ENCODE measurements around the gene EIF4EBP3. TPM values are rescaled to one million over a fixed set of nuclear protein-coding genes. Genes with fewer than 3 reads are reported as not detected.

EIF4EBP3 gene
- polyA plus RNA-seq, 1 donor from 2014 or later, result 1.0 TPM

DNA sequence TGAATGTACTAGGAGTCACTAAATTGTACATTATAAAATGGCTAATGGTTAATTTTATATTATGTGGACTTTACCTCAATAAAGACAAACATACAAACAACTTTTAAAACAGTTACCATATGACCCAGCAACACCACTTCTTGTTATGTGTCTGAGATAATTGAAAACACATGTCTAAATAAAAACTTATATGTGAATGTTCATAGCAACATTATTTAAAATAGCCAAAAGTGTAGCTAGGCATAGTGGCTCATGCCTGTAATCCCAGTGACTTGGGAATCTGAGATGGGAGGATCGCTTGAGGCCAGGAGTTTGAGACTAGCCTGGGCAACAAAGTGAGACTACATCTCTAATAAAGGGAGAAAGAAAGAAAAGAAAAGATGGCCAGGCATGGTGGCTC, 40.0 kb downstream of the EIF4EBP3 start:
- Histone ChIP-seq H3K9me2 (ENCODE audit: insufficient read depth, low read length) (no peaks in the 10 kb centered on the region), H3K4me2 (ENCODE audit: low read length) (no peak overlapping the region), H2AFZ (ENCODE audit: low read depth, low read length) (no peak overlapping the region), H3K27ac (ENCODE audit: low read length) (no peak overlapping the region), H4K20me1 (ENCODE audit: insufficient read depth) (no peaks in the 10 kb centered on the region), H3K4me3 (ENCODE audit: low read length) (no peak overlapping the region), H3K27me3 (ENCODE audit: insufficient read depth, low read depth, low read length) (no peaks in the 10 kb centered on the region), H3K79me2 (replicated peaks; ENCODE audit: insufficient read depth, low read length) (no peaks in the 10 kb centered on the region), H3K36me3 (ENCODE audit: insufficient read depth, low read length) (no peaks in the 10 kb centered on the region), H3F3A (ENCODE audit: insufficient read depth, low read length, poor library complexity, severe bottlenecking) (no peaks in the 10 kb centered on the region), H3K9me3 (ENCODE audit: low read length) (no peaks in the 10 kb centered on the region), H3K9ac (ENCODE audit: low read length) (no peak overlapping the region)
- TF ChIP-seq POLR2AphosphoS5 (IDR thresholded peaks at IDR 0.05) (no peak), SMC3 (conservative IDR thresholded peaks at IDR 0.05; ENCODE audit: poor library complexity) (no peak), RAD21 (conservative IDR thresholded peaks at IDR 0.05) (no peak), EP300 (conservative IDR thresholded peaks at IDR 0.05; ENCODE audit: poor library complexity, severe bottlenecking) (no peak), TAF1 (IDR thresholded peaks at IDR 0.05; ENCODE audit: low read depth) (no peak), MXI1 (conservative IDR thresholded peaks at IDR 0.05; ENCODE audit: poor library complexity, severe bottlenecking) (no peak), EZH2 (IDR thresholded peaks at IDR 0.05; ENCODE audit: borderline replicate concordance, insufficient read depth, low read length, poor library complexity, severe bottlenecking) (no peak)
- TF ChIP-seq, protein P1, sequence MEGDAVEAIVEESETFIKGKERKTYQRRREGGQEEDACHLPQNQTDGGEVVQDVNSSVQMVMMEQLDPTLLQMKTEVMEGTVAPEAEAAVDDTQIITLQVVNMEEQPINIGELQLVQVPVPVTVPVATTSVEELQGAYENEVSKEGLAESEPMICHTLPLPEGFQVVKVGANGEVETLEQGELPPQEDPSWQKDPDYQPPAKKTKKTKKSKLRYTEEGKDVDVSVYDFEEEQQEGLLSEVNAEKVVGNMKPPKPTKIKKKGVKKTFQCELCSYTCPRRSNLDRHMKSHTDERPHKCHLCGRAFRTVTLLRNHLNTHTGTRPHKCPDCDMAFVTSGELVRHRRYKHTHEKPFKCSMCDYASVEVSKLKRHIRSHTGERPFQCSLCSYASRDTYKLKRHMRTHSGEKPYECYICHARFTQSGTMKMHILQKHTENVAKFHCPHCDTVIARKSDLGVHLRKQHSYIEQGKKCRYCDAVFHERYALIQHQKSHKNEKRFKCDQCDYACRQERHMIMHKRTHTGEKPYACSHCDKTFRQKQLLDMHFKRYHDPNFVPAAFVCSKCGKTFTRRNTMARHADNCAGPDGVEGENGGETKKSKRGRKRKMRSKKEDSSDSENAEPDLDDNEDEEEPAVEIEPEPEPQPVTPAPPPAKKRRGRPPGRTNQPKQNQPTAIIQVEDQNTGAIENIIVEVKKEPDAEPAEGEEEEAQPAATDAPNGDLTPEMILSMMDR (IDR thresholded peaks at IDR 0.05; ENCODE audit: poor library complexity, severe bottlenecking), result no peak
- TF ChIP-seq, protein P2, sequence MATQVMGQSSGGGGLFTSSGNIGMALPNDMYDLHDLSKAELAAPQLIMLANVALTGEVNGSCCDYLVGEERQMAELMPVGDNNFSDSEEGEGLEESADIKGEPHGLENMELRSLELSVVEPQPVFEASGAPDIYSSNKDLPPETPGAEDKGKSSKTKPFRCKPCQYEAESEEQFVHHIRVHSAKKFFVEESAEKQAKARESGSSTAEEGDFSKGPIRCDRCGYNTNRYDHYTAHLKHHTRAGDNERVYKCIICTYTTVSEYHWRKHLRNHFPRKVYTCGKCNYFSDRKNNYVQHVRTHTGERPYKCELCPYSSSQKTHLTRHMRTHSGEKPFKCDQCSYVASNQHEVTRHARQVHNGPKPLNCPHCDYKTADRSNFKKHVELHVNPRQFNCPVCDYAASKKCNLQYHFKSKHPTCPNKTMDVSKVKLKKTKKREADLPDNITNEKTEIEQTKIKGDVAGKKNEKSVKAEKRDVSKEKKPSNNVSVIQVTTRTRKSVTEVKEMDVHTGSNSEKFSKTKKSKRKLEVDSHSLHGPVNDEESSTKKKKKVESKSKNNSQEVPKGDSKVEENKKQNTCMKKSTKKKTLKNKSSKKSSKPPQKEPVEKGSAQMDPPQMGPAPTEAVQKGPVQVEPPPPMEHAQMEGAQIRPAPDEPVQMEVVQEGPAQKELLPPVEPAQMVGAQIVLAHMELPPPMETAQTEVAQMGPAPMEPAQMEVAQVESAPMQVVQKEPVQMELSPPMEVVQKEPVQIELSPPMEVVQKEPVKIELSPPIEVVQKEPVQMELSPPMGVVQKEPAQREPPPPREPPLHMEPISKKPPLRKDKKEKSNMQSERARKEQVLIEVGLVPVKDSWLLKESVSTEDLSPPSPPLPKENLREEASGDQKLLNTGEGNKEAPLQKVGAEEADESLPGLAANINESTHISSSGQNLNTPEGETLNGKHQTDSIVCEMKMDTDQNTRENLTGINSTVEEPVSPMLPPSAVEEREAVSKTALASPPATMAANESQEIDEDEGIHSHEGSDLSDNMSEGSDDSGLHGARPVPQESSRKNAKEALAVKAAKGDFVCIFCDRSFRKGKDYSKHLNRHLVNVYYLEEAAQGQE (IDR thresholded peaks at IDR 0.05; ENCODE audit: borderline replicate concordance), result no peak

DNA sequence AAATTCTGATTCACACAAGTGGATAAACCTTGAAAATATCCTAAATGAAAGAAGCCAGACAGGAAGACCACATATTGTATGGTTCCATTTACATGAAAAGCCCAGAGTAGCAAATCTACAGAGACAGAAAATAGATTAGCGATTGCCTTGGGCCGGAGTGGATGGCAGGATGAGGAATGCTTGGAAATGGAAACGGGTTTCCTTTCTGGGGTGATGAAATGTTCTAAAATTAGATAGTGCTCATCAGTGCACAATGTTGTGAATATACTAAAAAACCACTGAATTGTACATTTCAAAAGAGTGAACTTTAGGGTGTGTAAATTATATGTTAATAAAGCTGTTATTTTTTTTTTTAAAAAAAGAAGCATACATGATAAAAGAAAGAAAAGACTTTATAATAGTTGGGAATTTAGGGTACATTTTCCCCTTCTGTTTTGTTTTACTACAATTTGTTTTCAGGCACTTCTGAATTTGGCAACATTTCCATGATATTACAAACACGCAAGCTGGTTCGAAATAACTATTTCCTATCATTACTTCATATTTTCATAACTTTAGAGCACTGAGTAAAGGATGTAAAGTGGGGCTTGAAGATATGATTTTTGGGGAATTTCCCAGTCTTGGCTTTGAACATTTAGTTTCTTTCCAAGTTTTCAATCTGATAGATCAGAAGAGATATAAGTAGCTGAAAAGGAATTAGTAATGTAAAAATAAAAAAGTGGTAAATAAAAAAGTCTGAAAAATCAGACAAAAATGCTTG, 41.0 kb downstream of the EIF4EBP3 start:
- H3K9me2 ChIP-seq (ENCODE audit: insufficient read depth, low read length), result no peaks in the 10 kb centered on the region
- H3K27me3 ChIP-seq (ENCODE audit: insufficient read depth, low read depth, low read length), result no peaks in the 10 kb centered on the region
- no peaks in the 10 kb centered on the region for H3K79me2 ChIP-seq (replicated peaks; ENCODE audit: insufficient read depth, low read length)
- H3K9me3 ChIP-seq (ENCODE audit: low read length), result no peaks in the 10 kb centered on the region
- no peaks in the 10 kb centered on the region for H4K20me1 ChIP-seq (ENCODE audit: insufficient read depth)
- no peaks in the 10 kb centered on the region for H3K36me3 ChIP-seq (ENCODE audit: insufficient read depth, low read length)
- no peak overlapping the region for H3K4me3 ChIP-seq (ENCODE audit: low read length)
- TF ChIP-seq, protein P2 (IDR thresholded peaks at IDR 0.05; ENCODE audit: borderline replicate concordance), result no peak
- TF ChIP-seq MXI1 (conservative IDR thresholded peaks at IDR 0.05; ENCODE audit: poor library complexity, severe bottlenecking) (no peak), EZH2 (IDR thresholded peaks at IDR 0.05; ENCODE audit: borderline replicate concordance, insufficient read depth, low read length, poor library complexity, severe bottlenecking) (no peak), RAD21 (conservative IDR thresholded peaks at IDR 0.05) (no peak), SMC3 (conservative IDR thresholded peaks at IDR 0.05; ENCODE audit: poor library complexity) (no peak), EP300 (conservative IDR thresholded peaks at IDR 0.05; ENCODE audit: poor library complexity, severe bottlenecking) (no peak), TAF1 (IDR thresholded peaks at IDR 0.05; ENCODE audit: low read depth) (no peak), POLR2AphosphoS5 (IDR thresholded peaks at IDR 0.05) (no peak)
- TF ChIP-seq, protein P1 (IDR thresholded peaks at IDR 0.05; ENCODE audit: poor library complexity, severe bottlenecking), result no peak
- H3K4me2 ChIP-seq (ENCODE audit: low read length), result no peak overlapping the region
- no peaks in the 10 kb centered on the region for H3F3A ChIP-seq (ENCODE audit: insufficient read depth, low read length, poor library complexity, severe bottlenecking)
- H3K9ac ChIP-seq (ENCODE audit: low read length), result no peak overlapping the region
- H3K27ac ChIP-seq (ENCODE audit: low read length), result no peak overlapping the region
- no peak overlapping the region for H2AFZ ChIP-seq (ENCODE audit: low read depth, low read length)

Data from neural cell (in vitro differentiated cells).